ENCODE results near the gene PGAP2. TPM values are rescaled to one million over a fixed set of nuclear protein-coding genes. Genes with fewer than 3 reads are reported as not detected.
"Not testable (repeated sequence)": the region's sequence is repeated elsewhere in the genome, so short reads cannot be mapped to it uniquely, and the experiment has no call there.

Gene PGAP2
- total RNA-seq = 10 to 100 TPM; 27.1 to 33.5 TPM

GRCh38 chr11:3807909-3808860 is at the start of gene PGAP2:
Gene PGAP2 (plus strand): TSS chr11:3808560. CDS start chr11:3811260, 2,700 bp downstream.
- peak; percentile 66 to 70 for DNase-seq (ENCODE audit: low spot score in 2 of 2)
- Mint-ChIP-seq H3K9me3 (no peaks in the 10 kb centered on the region), H3K36me3 (peaks cover 5 to 6% of the 10 kb centered on the region in 2 donors), H3K27ac (peak within 1 kb of the TSS; percentile 94 to 96)
- ATAC-seq = peak; percentile 80 to 83

DNA sequence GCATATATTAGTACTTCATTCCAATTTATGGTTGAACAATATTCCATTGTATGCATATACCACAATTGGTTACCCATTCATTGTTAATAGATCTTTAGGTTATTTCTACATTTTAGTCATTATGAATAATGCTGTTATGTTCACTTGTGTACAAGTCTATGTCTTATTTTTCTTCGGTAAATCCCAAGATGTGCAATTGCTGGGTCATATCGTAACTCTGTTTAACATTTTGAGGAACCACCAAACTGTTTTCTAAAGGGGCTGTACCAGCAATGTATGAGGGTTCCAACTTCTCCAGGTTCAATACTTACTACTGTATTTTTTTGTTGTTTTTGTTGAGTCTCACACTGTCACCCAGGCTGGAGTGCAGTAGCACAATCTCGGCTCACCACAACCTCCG is 44.1 kb upstream of the PGAP2 start:
- DNase-seq (ENCODE audit: low spot score in 2 of 2) (no peak), ATAC-seq (no peak)
- H3K27ac Mint-ChIP-seq = no peak overlapping the region
- H3K36me3 Mint-ChIP-seq = peaks cover 0 to 26% of the 10 kb centered on the region in 2 donors
- no peaks in the 10 kb centered on the region for H3K9me3 Mint-ChIP-seq

DNA sequence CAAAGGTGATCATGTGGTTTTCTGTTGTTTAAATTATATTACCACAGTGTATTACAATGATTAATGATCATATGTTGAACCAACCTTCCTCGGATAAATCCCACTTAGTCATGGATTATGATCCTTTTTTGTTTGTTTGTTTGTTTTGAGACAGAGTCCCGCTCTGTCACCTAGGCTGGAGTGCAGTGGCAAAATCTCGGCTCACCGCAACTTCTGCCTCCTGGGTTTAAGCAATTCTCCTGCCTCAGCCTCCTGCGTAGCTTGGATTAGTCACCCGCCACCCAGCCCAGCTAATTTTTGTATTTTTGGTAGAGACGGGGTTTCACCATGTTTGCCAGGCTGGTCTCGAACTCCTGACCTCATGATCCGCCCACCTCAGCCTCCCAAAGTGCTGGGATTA is 41.5 kb upstream of the PGAP2 start:
- not testable (repeated sequence) for DNase-seq (ENCODE audit: low spot score in 2 of 2); ATAC-seq; H3K9me3 Mint-ChIP-seq
- peaks cover 11 to 33% of the 10 kb centered on the region in 2 donors for H3K36me3 Mint-ChIP-seq
- peak overlapping the region in 1 of 2 donors; percentile 68 for H3K27ac Mint-ChIP-seq

- H3K9me3 Mint-ChIP-seq = no peaks in the 10 kb centered on the region
- H3K27ac Mint-ChIP-seq = no peak overlapping the region
- H3K36me3 Mint-ChIP-seq = peaks cover 11 to 28% of the 10 kb centered on the region in 2 donors
- DNase-seq (ENCODE audit: low spot score in 2 of 2) = no peak
- no peak for ATAC-seq
Observed at GRCh38 chr11:3767536-3767935, 40.8 kb upstream of the PGAP2 start.

- peaks cover 11 to 19% of the 10 kb centered on the region in 2 donors for H3K36me3 Mint-ChIP-seq
- H3K27ac Mint-ChIP-seq = no peak overlapping the region
- no peak for DNase-seq (ENCODE audit: low spot score in 2 of 2)
- H3K9me3 Mint-ChIP-seq = no peaks in the 10 kb centered on the region
- ATAC-seq = no peak
Observed at GRCh38 chr11:3773180-3773579, 35.2 kb upstream of the PGAP2 start.

DNA sequence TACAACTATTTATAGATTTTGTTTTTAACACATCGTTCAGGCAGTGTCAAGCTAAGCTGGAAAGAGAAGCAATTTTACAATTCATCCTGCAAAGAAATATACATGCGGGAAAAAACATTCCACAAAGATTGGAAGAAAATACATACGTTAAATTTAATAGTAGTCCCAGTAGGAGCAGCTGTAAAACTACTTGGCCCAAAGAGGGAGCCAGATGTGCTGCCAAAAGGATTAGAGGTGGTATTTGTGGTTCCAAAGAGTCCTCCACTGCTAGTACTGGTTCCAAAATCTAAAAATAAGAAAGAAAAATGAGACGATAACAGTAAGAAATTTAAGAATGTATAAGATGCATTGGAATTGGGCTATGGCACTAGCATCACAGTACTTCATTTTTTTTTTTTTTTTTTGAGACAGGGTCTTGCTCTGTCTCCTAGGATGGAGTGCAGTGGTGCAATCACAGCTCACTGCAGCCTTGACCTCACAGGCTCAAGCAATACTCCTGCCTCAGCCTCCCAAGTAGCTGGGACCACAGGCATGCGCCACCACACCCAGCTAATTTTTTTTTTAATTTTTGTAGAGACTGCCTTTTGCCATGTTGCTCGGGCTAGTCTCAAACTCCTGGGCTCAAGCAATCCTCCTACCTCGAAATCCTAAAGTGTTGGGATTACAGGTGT is 32.5 kb upstream of the PGAP2 start:
- no peak for ATAC-seq
- H3K9me3 Mint-ChIP-seq = no peaks in the 10 kb centered on the region
- no peak for DNase-seq (ENCODE audit: low spot score in 2 of 2)
- peaks cover 13 to 22% of the 10 kb centered on the region in 2 donors for H3K36me3 Mint-ChIP-seq
- H3K27ac Mint-ChIP-seq = peak overlapping the region in 1 of 2 donors; percentile 50

DNA sequence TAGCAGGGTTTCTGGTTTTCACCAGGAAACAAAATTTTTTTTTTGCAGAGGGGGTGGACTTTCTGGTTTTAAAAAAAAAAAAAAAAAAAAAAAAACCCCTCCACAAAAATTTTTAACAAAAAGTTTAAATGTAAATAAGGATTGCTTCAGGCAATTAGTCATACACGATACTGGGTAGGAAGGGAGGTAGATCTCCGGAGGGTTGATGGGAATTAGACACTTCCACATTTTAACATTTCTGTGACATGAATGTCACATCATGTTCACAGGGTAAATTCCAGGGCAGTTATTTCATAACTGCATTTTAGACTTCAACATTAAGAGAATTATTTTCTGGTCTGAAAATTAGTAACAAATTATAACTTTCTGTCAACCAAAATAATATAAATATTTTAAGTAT is 26.9 kb upstream of the PGAP2 start:
- DNase-seq (ENCODE audit: low spot score in 2 of 2) = no peak
- Mint-ChIP-seq H3K9me3 (no peaks in the 10 kb centered on the region), H3K36me3 (peaks cover 8 to 49% of the 10 kb centered on the region in 2 donors), H3K27ac (peak overlapping the region in 1 of 2 donors; percentile 92)
- no peak for ATAC-seq

- peak overlapping the region in 1 of 2 donors; percentile 86 for H3K27ac Mint-ChIP-seq
- H3K36me3 Mint-ChIP-seq = peaks cover 8 to 51% of the 10 kb centered on the region in 2 donors
- DNase-seq (ENCODE audit: low spot score in 2 of 2) (no peak), ATAC-seq (no peak)
- no peaks in the 10 kb centered on the region for H3K9me3 Mint-ChIP-seq
Observed at GRCh38 chr11:3782963-3783362, 25.4 kb upstream of the PGAP2 start.

DNA sequence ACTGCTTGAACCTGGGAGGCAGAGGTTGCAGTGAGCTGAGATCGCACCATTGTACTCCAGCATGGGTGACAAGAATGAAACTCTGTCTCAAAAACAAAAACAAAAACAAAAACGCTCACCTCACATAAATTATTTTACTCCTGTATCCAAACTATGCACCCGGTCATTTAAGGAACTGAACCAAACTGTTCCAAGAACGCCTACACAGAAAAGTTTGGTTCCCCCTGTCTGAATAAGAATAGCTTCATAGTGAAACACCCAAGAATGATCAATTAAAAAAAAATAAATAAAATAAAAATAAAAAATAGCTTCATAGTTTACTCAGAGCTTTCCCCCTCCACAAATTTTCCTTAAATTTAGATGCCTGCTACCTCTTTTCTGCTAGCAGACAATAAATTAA is 24.7 kb upstream of the PGAP2 start:
- DNase-seq (ENCODE audit: low spot score in 2 of 2) = no peak
- no peak for ATAC-seq
- Mint-ChIP-seq H3K36me3 (peaks cover 7 to 45% of the 10 kb centered on the region in 2 donors), H3K9me3 (no peaks in the 10 kb centered on the region), H3K27ac (peak overlapping the region in 1 of 2 donors; percentile 86)

- DNase-seq (ENCODE audit: low spot score in 2 of 2) (no peak), ATAC-seq (no peak)
- Mint-ChIP-seq H3K36me3 (peaks cover 4 to 37% of the 10 kb centered on the region in 2 donors), H3K9me3 (no peaks in the 10 kb centered on the region), H3K27ac (peak overlapping the region in 1 of 2 donors; percentile 79)
Observed at GRCh38 chr11:3786781-3787428, 21.5 kb upstream of the PGAP2 start.

GRCh38 chr11:3794387-3794786 is 14.0 kb upstream of the PGAP2 start:
- not testable (repeated sequence) for H3K9me3 Mint-ChIP-seq, ATAC-seq
- Mint-ChIP-seq H3K36me3 (peaks cover 16 to 44% of the 10 kb centered on the region in 2 donors), H3K27ac (peak overlapping the region in 1 of 2 donors; percentile 36)
- peak in 1 of 2 donors; percentile 18 for DNase-seq (ENCODE audit: low spot score in 2 of 2)

- ATAC-seq = no peak
- H3K36me3 Mint-ChIP-seq = peaks cover 16 to 41% of the 10 kb centered on the region in 2 donors
- DNase-seq (ENCODE audit: low spot score in 2 of 2) = peak in 1 of 2 donors; percentile 21
- no peaks in the 10 kb centered on the region for H3K9me3 Mint-ChIP-seq
- peak overlapping the region; percentile 91 to 97 for H3K27ac Mint-ChIP-seq
Observed at GRCh38 chr11:3795131-3796001, 13.0 kb upstream of the PGAP2 start.

GRCh38 chr11:3796002-3796311 is 12.4 kb upstream of the PGAP2 start:
- H3K36me3 Mint-ChIP-seq = peaks cover 16 to 37% of the 10 kb centered on the region in 2 donors
- peak overlapping the region; percentile 91 to 97 for H3K27ac Mint-ChIP-seq
- no peaks in the 10 kb centered on the region for H3K9me3 Mint-ChIP-seq
- DNase-seq (ENCODE audit: low spot score in 2 of 2) = no peak
- no peak for ATAC-seq

- no peaks in the 10 kb centered on the region for H3K9me3 Mint-ChIP-seq
- H3K27ac Mint-ChIP-seq = peak overlapping the region; percentile 91 to 97
Observed at GRCh38 chr11:3796346-3796745, 12.0 kb upstream of the PGAP2 start.

GRCh38 chr11:3796801-3797328 is 11.5 kb upstream of the PGAP2 start:
- H3K36me3 Mint-ChIP-seq = peaks cover 16 to 37% of the 10 kb centered on the region in 2 donors

More at GRCh38 chr11:3796346-3796745, 12.0 kb upstream of the PGAP2 start:
- ATAC-seq = no peak
- peaks cover 16 to 37% of the 10 kb centered on the region in 2 donors for H3K36me3 Mint-ChIP-seq
- peak in 1 of 2 donors; percentile 14 for DNase-seq (ENCODE audit: low spot score in 2 of 2)

More at GRCh38 chr11:3796801-3797328, 11.5 kb upstream of the PGAP2 start:
- ATAC-seq = peak; percentile 17 to 31
- Mint-ChIP-seq H3K27ac (peak overlapping the region; percentile 91 to 97), H3K9me3 (no peaks in the 10 kb centered on the region)
- no peak for DNase-seq (ENCODE audit: low spot score in 2 of 2)

All from activated naive CD4-positive, alpha-beta T cell treated with anti-CD3 and anti-CD28 coated beads, Interleukin-2, amount 50 U/mL, for 72 hours (primary cell).